Fibroblast of pulmonary artery (primary cell): Measurements from ENCODE around the gene EDRF1.
"Not testable (repeated sequence)": the region's sequence is repeated elsewhere in the genome, so short reads cannot be mapped to it uniquely, and the experiment has no call there.

Experiments used
- DNase-seq: peaks from one replicate; pipeline ENCODE4 v3.0.0-alpha.2; 2010; ENCODE audit warnings: low read depth
- H3K4me3 ChIP-seq: replicated peaks from 2 replicates; pipeline ENCODE4 v1.5.1; 2011; ENCODE audit warnings: low read depth, mild to moderate bottlenecking, control low read depth, low read length, moderate library complexity
- TF ChIP-seq, protein P1 (sequence below): IDR thresholded peaks from 2 replicates; pipeline ENCODE4 v1.5.1; 2011; ENCODE audit warnings: mild to moderate bottlenecking, control low read depth, low read length, inconsistent platforms; ENCODE audit errors: missing control alignments

Gene EDRF1

GRCh38 chr10:125694883-125695282 lies 24.6 kb upstream of the EDRF1 start:
- DNase-seq, result peak; percentile 71
- TF ChIP-seq, protein P1, sequence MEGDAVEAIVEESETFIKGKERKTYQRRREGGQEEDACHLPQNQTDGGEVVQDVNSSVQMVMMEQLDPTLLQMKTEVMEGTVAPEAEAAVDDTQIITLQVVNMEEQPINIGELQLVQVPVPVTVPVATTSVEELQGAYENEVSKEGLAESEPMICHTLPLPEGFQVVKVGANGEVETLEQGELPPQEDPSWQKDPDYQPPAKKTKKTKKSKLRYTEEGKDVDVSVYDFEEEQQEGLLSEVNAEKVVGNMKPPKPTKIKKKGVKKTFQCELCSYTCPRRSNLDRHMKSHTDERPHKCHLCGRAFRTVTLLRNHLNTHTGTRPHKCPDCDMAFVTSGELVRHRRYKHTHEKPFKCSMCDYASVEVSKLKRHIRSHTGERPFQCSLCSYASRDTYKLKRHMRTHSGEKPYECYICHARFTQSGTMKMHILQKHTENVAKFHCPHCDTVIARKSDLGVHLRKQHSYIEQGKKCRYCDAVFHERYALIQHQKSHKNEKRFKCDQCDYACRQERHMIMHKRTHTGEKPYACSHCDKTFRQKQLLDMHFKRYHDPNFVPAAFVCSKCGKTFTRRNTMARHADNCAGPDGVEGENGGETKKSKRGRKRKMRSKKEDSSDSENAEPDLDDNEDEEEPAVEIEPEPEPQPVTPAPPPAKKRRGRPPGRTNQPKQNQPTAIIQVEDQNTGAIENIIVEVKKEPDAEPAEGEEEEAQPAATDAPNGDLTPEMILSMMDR, result no peak
- no peak overlapping the region for H3K4me3 ChIP-seq

DNA sequence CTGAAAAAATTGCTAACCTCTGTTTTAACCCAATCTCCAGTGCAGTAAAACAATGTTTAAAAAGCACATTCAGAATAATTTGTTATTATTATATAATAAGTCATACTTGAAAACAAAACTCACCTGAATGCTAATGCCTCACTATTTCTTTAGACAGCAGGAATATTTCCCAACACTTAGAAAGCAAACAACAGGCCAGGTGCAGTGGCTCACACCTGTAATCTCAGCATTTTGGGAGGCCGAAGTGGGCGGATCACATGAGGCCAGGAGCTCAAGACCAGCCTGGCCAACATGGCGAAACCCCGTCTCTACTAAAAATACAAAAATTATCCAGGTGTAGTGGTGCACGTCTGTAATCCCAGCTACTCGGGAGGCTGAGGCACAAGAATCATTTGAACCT lies 22.6 kb upstream of the EDRF1 start:
- not testable (repeated sequence) for H3K4me3 ChIP-seq

DNA sequence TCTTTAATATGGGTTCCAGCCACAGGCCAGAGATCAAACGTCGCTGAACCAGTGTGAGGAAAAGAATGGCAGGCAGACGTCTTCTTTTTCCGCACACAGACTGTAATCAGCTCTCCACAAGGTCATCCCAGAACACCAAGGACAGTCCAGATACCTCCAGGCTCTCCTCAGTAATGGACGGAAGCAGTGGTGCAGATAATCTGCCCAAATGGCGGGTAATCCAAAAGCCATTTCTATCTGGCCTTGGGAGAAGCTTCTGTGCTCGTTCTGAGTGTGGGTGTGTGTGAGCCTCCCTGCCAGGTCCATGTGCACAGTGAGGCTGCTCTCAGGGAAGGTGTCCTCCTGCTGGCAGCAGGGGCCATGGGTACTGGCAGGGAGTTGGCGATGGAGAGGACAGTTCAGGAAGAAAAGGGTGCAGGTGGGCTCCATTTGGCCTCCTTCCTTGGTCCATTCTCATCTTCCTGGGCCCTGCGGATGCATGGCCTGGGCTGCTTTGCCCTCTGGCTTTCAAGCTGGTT lies 21.0 kb upstream of the EDRF1 start:
- DNase-seq, result no peak
- TF ChIP-seq, protein P1, result no peak
- H3K4me3 ChIP-seq, result no peak overlapping the region

More for the DNA sequence above, 22.6 kb upstream of the EDRF1 start:
- DNase-seq, result not testable (repeated sequence)

- no peak overlapping the region for H3K4me3 ChIP-seq
- no peak for DNase-seq
- TF ChIP-seq, protein P1, result no peak
Measured at GRCh38 chr10:125699562-125700143, 19.9 kb upstream of the EDRF1 start.

DNA sequence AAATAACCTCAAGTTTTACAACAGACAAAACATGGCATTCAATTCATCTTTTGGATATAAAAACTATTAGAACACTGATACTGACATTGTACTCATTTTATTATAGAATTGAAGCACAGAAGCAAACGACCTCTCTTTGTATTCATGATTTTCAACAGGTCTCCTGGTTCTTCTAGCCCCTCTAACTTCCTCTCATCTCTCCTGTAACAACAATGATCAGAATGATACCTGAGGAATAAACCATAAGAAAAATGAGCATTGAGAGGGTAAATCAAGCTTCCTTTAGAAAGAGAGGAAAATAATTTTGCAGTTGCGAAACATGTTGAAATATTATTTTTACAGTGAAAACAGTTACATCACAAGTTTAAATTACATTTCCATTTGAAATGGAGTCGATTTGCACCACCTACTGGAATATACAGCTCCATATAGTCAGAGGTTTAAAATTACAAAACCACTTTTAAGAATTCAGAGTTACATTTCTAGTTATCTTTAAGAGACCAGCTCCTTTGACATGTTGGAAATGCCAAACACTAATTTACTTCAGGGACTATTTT lies 19.1 kb upstream of the EDRF1 start:
- DNase-seq, result peak; percentile 42
- no peak overlapping the region for H3K4me3 ChIP-seq
- TF ChIP-seq, protein P1, result peak; percentile 17

- no peak overlapping the region for H3K4me3 ChIP-seq
- TF ChIP-seq, protein P1, result no peak
- no peak for DNase-seq
Measured at GRCh38 chr10:125707541-125708468, 11.7 kb upstream of the EDRF1 start.

GRCh38 chr10:125708971-125709503 lies 10.5 kb upstream of the EDRF1 start:
- DNase-seq, result no peak
- TF ChIP-seq, protein P1, result no peak
- no peak overlapping the region for H3K4me3 ChIP-seq
